HCEC 1CT (cell line): ENCODE results near the gene PPA1.
A peak's percentile ranks its signal among the peaks of the same experiment; 100 is the strongest.
"Not testable (repeated sequence)": the region's sequence is repeated elsewhere in the genome, so short reads cannot be mapped to it uniquely, and the experiment has no call there.

ENCODE experiments used
- DNase-seq: peaks from one replicate; pipeline ENCODE4 v3.0.0-alpha.2; 2017

The PPA1 gene

GRCh38 chr10:70206762-70207161, 26.5 kb downstream of the PPA1 start:
- no peak for DNase-seq

- no peak for DNase-seq
These were observed 32.1 kb downstream of the PPA1 start for GRCh38 chr10:70201105-70201504.

- DNase-seq = no peak
These were observed 34.3 kb downstream of the PPA1 start for GRCh38 chr10:70198696-70199466.

DNA sequence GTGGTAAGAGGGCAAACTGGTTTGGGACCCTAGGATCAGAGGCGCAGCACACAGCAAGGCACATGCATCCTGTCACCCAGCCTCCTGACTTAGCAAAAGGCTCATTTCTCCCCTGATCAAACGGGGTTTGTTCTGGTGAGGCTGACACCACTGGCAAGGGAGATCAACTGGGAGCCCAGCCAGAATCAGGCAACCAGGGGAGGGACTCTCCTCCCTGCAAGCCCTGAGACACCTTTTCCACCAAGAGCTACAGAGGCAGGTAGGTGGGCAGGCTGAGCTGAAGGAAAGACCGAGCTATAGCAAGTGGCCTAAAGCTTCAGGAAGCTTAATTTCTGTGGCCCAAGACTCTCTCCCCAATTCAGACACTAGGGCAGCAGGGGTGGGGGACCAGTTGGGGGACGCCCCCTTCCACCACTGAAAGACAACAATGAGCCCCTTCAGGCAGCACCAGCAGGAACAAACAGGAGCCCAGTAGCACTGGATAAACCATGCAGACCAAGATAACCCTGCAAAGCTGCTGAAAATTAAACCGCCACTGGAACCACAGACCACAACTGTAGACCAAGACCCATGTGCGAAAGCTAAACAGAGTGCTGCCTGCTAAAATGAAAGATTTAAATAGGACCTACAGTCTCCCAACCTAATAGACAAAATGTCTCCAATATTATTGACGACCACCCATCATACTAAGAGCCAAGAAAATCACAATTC, 35.8 kb downstream of the PPA1 start:
- DNase-seq = no peak

- DNase-seq = peak; percentile 54
These were observed 39.8 kb downstream of the PPA1 start for GRCh38 chr10:70193391-70193844.

DNA sequence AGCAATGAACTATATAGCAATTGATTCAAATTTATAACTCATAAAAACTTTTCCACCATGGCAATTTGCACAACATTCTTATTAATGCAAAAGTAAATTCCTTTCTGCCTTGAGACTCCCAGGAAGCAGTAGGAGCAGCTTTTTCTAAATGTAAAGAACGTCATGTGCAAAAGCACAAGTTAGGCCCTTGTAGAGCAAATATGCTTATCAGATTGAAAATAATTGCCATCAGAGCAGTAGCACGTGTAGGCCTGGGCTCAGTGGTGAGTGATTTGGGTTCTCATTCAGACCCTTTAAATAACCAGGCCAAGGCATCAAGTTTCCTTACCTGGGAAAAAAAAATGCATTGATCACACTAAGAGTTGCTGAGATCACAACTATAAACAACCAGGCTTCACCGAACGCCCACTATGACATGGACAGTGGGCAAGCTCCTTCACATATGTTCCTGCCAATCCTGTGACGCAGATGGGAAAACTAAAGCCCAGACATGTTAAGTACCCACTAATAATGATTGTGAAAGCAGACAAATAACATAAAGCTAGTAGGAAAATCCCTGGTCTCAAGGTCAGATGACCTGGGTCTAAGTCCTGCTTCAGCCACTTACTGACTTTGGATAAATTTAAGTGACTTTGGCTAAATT, 40.8 kb downstream of the PPA1 start:
- peak; percentile 68 for DNase-seq

GRCh38 chr10:70191972-70192305, 41.3 kb downstream of the PPA1 start:
- DNase-seq = peak; percentile 99

DNA sequence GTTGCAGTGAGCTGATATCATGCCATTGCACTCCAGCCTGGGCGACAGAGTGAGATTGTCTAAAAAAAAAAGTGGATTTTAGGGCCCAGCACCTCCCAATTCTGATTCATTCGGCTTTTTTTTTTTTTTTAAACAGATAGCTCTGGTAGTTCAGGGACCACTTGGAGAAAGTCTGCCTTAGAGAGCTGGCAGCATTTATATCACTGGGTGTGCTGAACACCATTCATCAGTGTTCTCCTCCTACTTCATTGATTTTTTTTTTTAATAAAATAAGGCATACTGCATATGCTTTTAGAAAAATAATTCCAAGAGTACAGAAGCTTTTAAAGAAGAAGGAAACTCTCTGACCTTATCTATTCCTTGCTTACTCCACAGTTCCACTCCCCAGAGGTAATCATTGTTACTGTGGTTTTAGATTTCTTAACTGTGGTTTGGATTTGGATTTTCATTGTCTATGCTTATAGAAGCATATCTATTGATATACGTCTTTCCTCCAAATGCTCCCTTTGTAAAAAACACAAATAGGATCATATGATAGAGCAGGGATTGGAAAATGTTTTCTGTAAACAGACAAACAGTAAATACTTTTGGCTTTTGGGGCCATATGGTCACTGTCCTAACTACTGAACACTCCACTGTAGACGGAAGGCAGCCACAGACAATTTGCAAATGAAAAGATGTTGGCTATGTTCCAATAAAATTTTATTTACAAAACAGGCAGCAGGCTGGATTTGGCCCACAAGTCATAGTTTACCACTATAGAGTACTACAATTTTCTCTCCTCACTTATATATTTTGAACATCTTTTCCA, 41.9 kb downstream of the PPA1 start:
- DNase-seq = peak; percentile 46

DNA sequence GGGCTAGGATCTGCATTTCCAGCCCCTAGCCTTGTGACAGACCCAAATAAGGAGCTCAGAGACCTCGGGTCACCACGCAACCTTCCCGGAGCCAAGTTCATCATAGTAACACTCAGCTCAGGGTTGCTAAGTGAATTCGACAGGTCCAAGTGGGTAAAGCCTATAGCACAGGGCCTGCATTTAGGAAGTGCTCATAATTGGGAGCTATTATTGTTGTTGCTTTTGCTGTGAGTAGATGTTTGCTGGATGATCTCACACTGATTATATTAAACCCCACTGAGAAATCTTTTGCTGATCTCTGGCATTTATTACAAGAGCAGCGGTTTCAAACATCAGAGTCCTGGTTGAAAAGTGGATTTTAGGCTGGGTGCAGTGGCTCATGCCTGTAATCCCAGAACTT, 42.6 kb downstream of the PPA1 start:
- peak; percentile 40 for DNase-seq

- DNase-seq = no peak
These were observed 43.1 kb downstream of the PPA1 start for GRCh38 chr10:70190102-70190501.

GRCh38 chr10:70188768-70189167, 44.5 kb downstream of the PPA1 start:
- no peak for DNase-seq

DNA sequence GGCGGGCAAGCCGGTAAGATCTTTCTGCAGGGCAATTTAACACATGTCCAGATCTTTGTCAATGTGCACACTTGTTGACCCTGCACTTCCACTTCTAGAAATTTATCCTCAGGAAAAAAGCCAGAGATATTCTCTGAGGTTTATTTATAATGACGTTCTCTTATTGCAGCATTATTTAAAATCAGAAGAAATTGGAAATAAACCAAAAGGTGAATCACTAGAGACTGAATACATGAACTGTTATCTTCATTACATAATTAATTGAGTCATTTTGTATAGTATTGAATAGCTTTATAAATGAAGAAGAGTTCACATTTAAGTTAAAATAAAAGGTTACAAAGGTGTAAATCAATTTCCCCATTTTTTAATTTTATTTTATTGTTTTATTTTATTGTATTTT, 46.7 kb downstream of the PPA1 start:
- DNase-seq = peak; percentile 50

DNA sequence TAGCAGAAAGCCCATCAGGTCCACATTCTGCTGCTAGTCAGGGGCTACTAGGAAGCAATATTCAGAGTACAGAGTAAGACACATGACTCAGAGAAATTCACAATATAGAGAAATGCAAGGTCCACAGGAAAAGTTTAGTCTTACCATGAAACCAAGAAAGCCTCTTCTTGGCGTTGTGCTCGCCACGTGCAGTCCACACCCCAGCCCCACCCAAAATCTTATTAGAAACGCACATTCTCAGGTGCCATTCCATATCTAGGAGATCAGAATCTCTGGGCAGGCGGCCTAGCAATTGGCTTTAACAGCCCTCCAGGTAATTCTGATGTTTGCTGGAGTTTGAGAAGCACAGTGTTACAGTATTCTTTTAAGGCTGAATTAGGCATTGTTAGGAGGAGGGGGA, 47.1 kb downstream of the PPA1 start:
- no peak for DNase-seq

DNA sequence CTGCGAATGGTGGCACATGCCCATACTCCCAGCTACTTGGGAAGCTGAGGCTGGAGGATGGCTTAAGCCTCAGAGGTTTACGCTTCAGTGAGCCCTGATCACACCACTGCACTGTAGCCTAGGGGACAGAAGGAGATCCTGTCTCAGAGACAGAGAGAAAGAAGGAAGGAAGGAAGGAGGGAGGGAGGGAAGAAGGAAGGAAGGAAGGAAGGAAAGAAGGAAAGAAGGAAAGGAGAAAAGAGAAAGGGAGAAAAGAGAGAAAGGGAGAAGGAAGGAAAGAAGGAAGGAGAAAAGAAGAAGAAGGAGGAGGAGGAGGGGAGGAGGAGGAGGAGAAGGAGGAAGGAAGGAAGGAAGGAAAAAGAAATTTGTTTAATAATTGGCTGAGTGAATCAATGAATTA, 49.9 kb downstream of the PPA1 start:
- DNase-seq = no peak

GRCh38 chr10:70179209-70179608, 54.0 kb downstream of the PPA1 start:
- DNase-seq = not testable (repeated sequence)

DNA sequence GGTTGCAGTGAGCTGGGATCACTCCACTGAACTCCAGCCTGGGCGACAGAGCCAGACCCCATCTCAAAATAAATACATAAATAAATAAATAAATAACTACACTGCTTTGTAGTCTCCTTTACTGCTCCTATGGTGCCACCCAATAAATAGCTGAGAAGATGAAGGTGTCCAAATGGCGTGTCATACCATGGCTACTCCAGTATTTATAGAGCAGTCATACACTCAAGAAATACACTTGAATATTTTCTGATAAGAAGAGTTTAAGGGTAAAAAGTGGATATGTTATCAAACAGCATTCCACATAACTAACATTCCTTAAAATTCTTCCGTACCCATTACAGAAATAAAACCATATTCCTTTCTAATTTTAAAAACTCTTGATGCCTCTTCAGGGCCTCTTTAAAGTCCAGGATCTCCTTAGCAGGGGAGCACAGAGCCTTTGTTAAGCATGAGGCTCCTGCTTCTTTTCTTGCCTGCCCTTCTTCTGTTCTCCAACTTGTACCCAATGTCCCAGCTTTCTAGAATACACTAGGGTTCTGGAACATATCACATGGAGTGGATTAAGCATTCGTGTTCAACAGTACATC, 55.0 kb downstream of the PPA1 start:
- DNase-seq = no peak

DNA sequence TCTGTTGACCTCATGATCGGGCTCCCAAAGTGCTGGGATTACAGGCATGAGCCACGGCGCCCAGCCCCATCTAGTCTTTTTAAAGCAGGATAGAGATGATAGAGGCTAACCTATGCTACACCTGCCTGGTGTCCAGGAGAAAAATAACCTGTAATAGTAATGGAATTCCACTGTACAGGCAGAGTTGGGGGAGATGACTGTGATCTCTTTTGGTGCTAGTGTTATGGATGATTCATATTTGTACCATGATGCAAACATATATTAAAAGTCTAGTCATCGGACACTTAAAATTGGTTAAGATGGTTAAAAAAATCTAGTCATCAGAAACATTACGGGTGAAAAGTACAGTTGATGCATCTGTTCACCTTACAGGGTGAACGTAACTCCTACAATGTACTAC, 56.8 kb downstream of the PPA1 start:
- peak; percentile 61 for DNase-seq

GRCh38 chr10:70175516-70175915, 57.7 kb downstream of the PPA1 start:
- no peak for DNase-seq

GRCh38 chr10:70174058-70174741, 59.0 kb downstream of the PPA1 start:
- peak; percentile 21 for DNase-seq

GRCh38 chr10:70169649-70170364, 63.4 kb downstream of the PPA1 start:
- DNase-seq = peak; percentile 11

DNA sequence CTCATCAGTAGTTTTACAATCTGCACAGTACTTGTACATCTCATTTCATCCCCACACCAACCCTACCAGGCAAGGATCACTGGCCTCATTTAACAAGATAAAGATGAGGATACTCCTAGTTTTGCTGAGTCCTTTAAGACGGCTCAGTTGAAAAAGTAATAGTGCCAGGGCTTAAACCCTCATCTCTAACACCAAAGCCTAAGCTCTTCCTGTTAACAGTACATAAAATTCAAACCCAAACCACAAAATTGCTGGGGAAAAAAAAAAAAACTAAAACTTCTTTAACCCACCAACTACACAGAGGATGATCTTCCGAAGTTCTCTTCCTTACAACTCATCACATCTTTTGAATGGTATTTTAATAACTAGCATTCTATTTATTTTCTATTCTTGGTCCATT, 64.2 kb downstream of the PPA1 start:
- no peak for DNase-seq
